ENCODE results near the gene REXO5. TPM values are rescaled to one million over a fixed set of nuclear protein-coding genes. Genes with fewer than 3 reads are reported as not detected.

The REXO5 gene
- total and polyA plus RNA-seq, 2 of the 13 experiments (the other 11 are each of a cell fraction or from before 2014, with no cell fraction given): 5.9 to 13.1 TPM

GRCh38 chr16:20803561-20804214, 2.6 kb upstream of the REXO5 start (continued):
- TF ChIP-seq AKNA (CRISPR knock-in tag; IDR thresholded peaks at IDR 0.05; ENCODE audit: borderline replicate concordance) (no peak), RBM39 (IDR thresholded peaks at IDR 0.05; ENCODE audit: low read depth, low read length, poor library complexity, severe bottlenecking) (no peak), ZNF788 (CRISPR knock-in tag; IDR thresholded peaks at IDR 0.05; ENCODE audit: borderline replicate concordance) (peak; percentile 79; the same call in 1 of the 2 replicates), DDIT3 (CRISPR knock-in tag; IDR thresholded peaks at IDR 0.05) (no peak; the same call in 1 of the 2 replicates), ZNF576 (CRISPR knock-in tag; IDR thresholded peaks at IDR 0.05) (no peak), ZNF33B (CRISPR knock-in tag; IDR thresholded peaks at IDR 0.05) (peak; percentile 48; the same call in 1 of the 2 replicates), PCBP1 (IDR thresholded peaks at IDR 0.05; ENCODE audit: borderline replicate concordance, low read depth, low read length) (no peak), ZNF737 (CRISPR knock-in tag; IDR thresholded peaks at IDR 0.05; ENCODE audit: borderline replicate concordance) (no peak), FOXJ3 (CRISPR knock-in tag; IDR thresholded peaks at IDR 0.05; ENCODE audit: borderline replicate concordance) (peak; percentile 75), SOX6 (IDR thresholded peaks at IDR 0.05) (no peak), SOX6 (CRISPR knock-in tag; IDR thresholded peaks at IDR 0.05) (peak; percentile 91), ATF5 (CRISPR knock-in tag; IDR thresholded peaks at IDR 0.05; ENCODE audit: low read depth) (no peak), ZNF225 (CRISPR knock-in tag; IDR thresholded peaks at IDR 0.05) (no peak), TARDBP (CRISPR knock-in tag; IDR thresholded peaks at IDR 0.05) (peak; percentile 94), ZNF501 (CRISPR knock-in tag; IDR thresholded peaks at IDR 0.05) (0 out of 2 replicates have a peak, but pooled peaks have one; percentile 58), MXD3 (CRISPR knock-in tag; IDR thresholded peaks at IDR 0.05) (no peak), IRX3 (CRISPR knock-in tag; IDR thresholded peaks at IDR 0.05; ENCODE audit: borderline replicate concordance, low read depth) (peak; percentile 63; the same call in 1 of the 2 replicates), ZNF572 (CRISPR knock-in tag; IDR thresholded peaks at IDR 0.05) (no peak), ZFP36L1 (CRISPR knock-in tag; IDR thresholded peaks at IDR 0.05) (no peak), MEF2D (CRISPR knock-in tag; IDR thresholded peaks at IDR 0.05) (peak; percentile 93), ZNF292 (CRISPR knock-in tag; IDR thresholded peaks at IDR 0.05; ENCODE audit: borderline replicate concordance, low read depth) (peak; percentile 93; the same call in 1 of the 2 replicates), GATA4 (IDR thresholded peaks at IDR 0.05; ENCODE audit: borderline replicate concordance, low read depth) (peak; percentile 31; the same call in 1 of the 2 replicates)

Data from HepG2 (cell line).